ENCODE measurements around the gene RAB40A. TPM values are rescaled to one million over a fixed set of nuclear protein-coding genes. Genes with fewer than 3 reads are reported as not detected.

The RAB40A gene, protein sequence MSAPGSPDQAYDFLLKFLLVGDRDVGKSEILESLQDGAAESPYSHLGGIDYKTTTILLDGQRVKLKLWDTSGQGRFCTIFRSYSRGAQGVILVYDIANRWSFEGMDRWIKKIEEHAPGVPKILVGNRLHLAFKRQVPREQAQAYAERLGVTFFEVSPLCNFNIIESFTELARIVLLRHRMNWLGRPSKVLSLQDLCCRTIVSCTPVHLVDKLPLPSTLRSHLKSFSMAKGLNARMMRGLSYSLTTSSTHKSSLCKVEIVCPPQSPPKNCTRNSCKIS
- total RNA-seq: under 0.01 and 0.21 TPM in 2 replicates

DNA sequence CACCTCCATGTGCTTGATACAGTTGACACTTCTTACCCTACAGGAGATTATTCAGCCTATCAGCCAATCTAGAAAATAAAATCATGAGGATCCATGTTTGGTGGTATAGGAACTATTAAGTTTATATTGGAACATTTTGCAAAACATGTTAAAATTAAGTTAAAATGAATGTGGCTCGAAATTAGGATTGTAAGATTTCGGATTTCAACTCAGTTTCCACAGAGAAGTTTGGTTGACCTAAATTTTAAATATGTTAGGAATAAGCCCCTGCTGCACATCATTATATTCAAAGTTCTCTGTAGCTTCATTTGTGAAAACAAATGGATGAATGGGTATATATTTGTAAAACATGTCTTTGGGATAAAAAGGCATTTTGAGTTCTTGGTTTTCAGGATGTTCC is at the start of gene RAB40A:
Gene RAB40A (minus strand): TSS at position 101 of the 400 bp plus-strand sequence. CDS start 18,733 bp downstream, outside the sequence.

Other genes starting within 250 kb of the RAB40A start
- not detected in 2 replicates for gene TCEAL5, start 242.7 kb downstream of the RAB40A start, total RNA-seq
- 37.4 and 65.6 TPM in 2 replicates for gene BEX2, start 208.5 kb downstream of the RAB40A start, total RNA-seq
- 0.34 and 0.50 TPM in 2 replicates for gene TCEAL7, start 189.2 kb downstream of the RAB40A start, total RNA-seq
- 59.6 and 61.9 TPM in 2 replicates for gene TCEAL9, start 163.0 kb downstream of the RAB40A start, total RNA-seq
- gene BEX3, start 143.0 kb downstream of the RAB40A start, total RNA-seq: 92.6 and 160 TPM in 2 replicates
- 40.3 and 49.5 TPM in 2 replicates for gene TCEAL4, start 66.0 kb upstream of the RAB40A start, total RNA-seq
- gene TCEAL3, start 88.5 kb upstream of the RAB40A start, total RNA-seq: 4.7 and 5.5 TPM in 2 replicates
- 11.5 and 12.0 TPM in 2 replicates for gene TCEAL1, start 109.5 kb upstream of the RAB40A start, total RNA-seq
- 272 and 449 TPM in 2 replicates for gene MORF4L2, start 167.2 kb upstream of the RAB40A start, total RNA-seq
- not detected in 2 replicates for gene TMEM31, start 191.4 kb upstream of the RAB40A start, total RNA-seq

All from nasal cavity respiratory epithelium epithelial cell of viscerocranial mucosa (primary cell).